NCI-H1417 treated with DMSO at 0.1 percent for 48 hours (cell line): ENCODE measurements around the gene BAX.

Source experiments
- DNase-seq: peaks from one replicate; lab custom pipeline; 2025; lab: John Stamatoyannopoulos, UW

Gene BAX

DNA sequence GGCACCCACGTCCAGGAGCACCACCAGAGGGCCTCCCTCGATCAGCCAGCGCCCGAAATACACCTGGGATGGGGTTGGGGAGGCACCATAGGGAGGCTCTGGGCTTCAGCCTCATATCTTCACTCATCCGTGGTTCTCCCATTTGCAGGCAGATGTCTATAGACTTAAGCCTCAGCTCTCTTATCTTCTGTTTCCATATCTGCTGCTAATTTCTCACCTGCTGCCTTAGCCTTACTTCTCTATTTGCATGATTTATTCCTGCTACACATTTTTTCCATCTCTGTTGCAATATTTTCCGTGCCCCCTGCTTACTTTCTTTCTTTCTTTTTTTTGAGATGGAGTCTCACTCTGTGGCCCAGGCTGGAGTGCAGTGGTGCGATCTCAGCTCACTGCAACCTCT is 32.6 kb downstream of the BAX start:
- DNase-seq = no peak

DNA sequence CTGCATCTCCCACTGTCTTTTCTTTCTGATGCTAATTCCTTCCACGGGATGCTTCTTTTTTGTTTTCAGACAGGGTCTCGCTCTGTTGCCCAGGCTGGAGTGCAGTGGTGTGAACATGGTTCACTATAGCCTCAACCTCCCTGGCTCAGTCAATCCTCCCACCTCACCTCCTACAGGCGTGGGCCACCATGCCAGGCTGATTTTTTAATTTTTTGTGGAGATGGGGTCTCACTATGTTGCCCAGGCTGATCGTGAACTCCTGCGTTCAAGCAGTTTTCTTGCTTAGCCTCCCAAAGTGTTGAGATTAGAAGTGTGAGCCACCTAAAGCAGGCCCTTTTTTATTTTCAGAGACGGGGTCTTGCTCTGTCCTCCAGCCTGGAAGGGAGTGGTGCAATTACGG is 33.6 kb downstream of the BAX start:
- DNase-seq = no peak

DNA sequence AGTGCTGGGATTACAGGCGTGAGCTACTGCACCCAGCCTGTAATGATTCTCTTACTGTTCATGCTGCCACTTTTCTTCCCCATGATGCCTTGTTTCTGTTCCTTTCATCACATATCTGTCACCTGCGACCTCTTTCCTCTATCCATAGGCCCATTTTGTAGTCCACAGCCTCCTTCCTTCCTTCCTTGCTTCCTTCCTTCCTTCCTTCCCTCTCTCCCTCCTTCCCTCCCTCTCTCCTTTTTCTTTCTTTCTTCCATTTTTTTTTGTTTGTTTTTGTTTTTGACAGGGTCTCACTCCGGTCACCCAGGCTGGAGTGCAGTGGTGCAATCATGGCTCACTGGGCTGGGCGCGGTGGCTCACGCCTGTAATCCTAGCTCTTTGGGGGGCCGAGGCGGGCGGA is 34.2 kb downstream of the BAX start:
- no peak for DNase-seq

DNA sequence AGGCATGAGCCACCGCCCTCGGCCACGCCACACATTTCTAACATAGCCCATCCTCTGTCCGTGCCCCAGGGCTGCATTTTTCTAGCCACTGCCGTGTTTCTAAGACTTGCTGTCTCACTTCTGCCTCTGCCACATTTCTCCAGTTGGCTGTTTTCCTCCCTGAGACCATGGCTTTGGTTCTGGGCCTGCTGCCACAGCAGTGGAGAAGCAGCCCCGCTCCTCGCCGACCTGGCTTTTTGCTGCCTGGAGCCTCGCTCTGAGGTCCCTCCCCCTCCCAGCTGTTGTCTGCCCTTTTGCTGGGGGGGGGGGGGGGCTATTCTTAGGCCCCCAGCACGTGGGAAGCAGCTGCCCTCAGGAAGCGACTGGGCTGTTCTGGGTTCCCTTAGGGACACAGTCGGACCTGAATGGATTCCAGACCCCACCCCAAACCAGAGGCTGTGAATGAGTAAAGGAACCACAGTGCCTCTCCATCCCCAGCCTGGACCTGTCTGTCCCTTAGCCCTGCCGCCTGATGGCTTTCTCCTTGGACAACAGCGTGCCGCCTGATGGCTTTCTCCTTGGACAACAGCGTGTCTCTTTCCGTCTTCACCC is 35.1 kb downstream of the BAX start:
- no peak for DNase-seq

DNA sequence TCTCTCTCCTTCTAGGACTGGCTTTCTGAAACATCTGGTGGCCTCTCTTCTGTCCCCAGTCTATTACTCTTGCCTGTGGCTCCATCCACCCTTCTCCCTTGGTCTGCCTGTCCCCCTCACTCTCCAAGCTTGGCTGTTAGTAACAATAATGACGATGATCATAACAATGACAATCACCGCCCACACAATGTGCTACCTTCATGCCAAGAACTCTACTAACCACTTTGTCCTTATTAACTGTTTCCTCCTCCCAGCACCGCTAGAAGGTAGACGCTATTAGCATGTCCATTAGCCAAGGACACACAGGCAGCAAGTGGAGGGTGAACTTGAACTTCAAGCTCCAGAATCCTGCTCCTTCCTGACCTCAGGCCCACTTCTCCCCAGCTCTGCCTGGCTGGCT is 35.7 kb downstream of the BAX start:
- DNase-seq = no peak

DNA sequence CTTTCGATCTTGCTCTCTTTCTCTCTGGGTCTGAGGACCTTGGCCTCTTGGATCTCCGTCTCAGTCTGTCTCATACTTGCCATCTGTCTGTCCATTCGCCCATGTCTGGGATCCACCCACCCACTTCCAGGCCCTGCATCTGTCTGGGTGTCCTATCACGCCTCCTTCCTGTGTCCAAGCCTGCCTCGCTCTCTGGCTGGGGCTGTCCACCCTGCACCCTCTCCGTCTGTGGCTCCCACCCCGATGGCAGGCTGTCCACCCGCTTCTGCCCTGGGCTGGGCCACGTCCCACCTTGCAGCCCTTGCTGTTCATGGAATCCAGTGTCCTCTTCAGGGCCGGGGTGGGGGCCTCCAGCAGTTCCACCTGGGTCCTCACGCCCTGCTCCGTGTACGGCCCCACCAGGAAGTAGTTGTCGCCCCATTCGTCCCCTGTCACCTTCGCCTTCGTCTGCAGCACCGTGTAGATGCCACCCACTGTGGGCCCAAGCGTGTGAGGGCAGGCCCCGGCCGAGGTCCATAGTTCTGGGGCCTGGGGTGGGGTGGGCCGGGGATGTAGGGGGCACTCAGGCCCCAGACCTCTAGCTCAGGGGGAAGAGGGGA is 36.4 kb downstream of the BAX start:
- no peak for DNase-seq

DNA sequence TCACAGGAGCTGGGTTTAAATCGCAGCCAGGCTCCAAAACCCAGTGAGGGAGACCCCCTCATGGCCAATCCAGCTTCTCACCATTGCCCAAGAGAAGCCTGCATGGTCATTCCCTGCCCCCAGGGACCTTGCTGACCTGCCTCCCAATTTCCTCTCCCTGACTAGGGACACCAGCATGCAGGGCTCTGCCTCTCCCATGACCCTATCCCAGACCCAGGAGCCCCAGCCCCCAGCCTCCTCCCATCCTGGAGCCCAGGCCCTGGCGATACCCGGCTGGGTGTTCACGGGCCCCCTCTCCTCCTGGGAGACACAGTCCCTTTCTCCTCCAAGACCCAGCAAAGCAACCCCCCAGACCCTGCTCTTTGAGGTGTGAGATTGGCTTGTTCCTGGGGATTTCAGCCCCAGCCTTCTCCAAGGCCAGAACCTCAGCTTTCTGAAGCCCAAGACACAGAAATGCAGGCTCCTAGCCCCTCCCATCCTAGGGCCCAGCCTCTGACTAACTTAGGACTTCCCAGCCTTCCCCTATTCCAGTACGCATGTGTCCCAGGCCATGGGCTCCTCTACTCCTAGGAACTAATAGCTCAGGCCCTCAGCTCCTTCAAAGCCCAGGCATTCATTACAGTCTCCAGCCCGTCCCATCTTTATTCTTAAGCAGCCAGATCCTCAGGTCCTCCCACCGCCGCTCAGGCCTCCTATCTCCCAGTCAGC is 37.4 kb downstream of the BAX start:
- no peak for DNase-seq

DNA sequence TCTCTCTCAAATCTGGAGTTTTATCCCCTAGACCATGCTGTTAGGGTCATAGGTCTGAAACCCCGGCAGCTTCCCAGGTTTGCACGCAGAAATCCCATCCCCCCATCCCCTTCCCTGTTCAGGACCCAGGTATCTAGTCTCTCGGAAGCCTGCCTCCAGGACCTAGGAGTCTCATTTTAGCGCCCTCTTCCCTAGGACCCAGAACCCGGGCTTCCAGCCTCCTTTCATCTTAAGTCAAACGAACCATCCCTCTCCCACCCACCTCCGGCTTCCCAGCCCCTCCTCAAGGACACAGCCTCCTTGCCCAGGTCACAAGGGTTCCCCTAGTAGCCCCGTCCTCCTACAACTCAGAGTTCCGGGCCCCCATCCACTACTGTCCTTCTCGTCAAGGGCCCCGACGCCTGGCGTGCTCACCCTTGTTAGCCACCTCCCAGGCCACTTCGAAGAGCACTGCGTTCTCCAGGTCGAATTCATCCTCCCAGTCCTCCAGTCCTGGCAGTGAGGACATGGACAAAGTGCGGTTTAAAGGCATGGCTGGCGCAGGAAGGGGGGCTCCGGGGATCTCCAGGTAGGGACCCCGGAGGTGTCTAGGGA is 38.0 kb downstream of the BAX start:
- no peak for DNase-seq

DNA sequence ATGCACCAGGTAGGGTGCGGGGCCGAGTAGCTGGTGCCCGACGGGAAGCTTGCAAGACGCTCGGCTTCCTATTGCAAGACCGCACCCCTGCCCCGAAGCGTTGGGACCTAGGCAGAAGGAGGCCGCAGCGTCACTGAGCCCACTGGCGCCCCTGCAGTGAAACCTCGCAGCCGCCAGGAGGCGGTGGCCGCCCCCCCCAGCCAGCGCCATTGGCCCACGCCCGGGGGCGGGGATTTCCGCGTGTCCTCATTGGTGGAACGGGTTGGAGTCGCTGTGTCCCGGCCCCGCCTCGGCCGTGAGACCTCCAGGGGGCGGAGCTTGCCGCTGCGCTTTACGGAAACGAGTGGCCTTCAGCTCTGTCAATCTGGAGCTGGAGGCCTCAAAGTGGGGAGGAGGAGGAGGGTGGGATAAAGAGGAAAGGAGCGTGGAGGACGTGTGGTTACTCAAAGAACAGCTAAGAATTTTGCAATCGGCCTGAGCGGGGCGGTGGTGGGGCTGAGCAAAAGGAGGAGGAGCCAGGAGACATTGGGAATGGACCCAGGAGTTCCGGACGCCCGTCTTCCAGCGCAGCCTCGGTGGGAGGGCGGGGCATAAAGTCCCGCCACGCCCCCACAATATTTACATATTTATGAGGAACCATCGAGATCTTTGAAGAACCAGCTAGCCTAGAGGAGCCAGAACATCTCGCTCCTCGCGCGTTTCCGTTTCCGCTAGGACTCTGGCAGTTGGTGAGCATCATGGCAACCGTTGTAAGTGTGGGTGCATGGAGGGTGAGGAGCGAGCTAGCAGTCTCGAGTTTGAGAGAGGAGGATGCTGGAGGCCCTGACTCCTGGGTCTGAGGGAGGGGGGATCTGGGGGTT is 38.7 kb downstream of the BAX start, which contains the start of the genes GYS1 and RUVBL2:
GYS1 (minus strand) TSS at position 135 of the 860 bp plus-strand sequence. CDS start 197 bp downstream, outside the sequence.
RUVBL2 (plus strand) TSS at position 713 of the 860 bp plus-strand sequence; CDS start at position 738, 25 bp downstream.
- peak; percentile 94 for DNase-seq

DNA sequence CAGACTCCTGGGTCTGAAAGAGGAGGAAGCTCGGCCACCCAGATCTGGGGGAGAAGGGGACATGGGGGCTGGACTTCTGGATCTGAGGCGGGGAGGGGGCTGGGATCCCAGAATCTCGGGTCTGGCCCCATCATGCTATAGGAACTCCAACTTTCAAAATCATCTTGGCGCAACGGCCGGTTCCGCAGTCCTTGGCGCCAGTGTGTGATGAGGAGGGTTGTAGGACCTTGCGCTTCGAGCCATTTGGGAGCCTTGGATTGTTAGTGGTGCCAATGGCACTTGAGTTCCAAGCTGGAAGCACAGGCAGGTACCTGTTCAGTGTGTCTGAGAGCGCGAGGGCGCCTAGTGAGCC is 39.3 kb downstream of the BAX start:
- DNase-seq = no peak

DNA sequence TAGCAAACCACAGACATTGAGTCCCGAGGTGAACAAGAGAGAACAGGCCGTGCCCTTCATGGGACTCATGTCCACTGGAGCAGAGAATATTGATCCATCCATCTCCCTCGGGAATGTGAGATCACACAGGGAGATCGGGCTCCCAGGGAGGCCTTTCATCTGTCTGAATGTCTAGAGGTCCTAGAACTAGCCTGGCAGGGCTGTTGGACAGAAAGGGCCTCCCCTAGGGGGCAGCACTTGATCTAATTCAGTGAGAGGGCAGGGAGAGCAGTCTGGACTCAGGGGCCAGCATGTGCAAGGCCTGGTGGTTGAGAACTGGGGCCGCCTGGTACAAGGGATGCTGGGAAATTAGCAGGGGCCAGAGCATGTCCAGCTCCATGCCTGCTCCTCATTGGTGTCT is 43.3 kb downstream of the BAX start:
- no peak for DNase-seq

DNA sequence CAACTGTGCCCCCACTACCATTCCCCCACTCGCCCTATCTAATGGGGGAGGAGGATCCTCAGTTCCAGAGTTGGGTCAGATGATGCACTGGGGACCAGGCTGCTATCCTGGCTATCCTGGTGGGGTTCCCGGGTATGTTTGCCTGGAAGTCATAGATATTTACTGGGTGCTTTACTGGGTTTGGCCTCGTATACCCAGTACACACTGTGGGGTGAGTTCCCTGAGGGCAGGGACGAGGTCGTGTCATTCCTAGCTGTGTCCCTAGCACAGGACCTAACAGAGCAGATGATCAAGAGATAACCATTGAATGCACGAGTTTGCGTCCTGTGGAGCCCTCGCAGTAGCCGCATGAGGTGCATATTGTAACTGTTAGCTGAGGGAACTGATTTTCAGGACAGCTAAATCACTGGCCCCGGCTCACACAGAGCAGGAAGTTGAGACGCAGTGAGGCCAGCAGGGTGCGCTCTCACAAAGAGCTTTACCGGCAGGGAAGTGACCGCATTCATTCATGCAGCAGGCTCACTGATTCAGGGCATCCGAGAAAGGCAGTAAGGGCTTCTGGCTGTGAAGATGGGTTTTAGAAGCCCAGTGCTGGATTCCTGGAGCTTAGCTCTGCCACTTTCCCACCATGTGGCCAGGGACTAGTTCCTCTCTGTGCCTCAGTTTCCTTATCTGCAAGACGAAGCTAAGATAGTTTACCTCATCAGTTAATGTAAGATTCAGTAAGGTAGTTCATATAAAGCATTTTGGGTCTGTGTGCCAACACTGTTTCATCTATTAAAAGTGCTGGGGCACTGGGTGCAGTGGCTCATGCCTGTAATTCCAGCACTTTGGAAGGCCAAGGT is 45.0 kb downstream of the BAX start:
- no peak for DNase-seq

DNA sequence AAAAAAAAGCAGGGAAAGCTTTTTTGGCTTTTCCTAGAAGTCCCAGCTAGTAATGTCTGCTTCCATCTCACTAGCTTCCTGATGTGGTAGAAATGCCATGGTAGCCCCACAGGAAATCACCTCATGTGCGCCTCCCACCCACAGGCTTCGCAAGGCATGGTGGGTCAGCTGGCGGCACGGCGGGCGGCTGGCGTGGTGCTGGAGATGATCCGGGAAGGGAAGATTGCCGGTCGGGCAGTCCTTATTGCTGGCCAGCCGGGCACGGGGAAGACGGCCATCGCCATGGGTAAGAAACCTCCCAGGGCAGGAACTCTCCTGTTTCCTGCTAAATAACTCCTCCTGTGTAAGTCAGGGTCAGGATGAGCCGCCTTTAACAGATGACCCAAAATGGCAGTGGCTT is 49.5 kb downstream of the BAX start:
- no peak for DNase-seq

DNA sequence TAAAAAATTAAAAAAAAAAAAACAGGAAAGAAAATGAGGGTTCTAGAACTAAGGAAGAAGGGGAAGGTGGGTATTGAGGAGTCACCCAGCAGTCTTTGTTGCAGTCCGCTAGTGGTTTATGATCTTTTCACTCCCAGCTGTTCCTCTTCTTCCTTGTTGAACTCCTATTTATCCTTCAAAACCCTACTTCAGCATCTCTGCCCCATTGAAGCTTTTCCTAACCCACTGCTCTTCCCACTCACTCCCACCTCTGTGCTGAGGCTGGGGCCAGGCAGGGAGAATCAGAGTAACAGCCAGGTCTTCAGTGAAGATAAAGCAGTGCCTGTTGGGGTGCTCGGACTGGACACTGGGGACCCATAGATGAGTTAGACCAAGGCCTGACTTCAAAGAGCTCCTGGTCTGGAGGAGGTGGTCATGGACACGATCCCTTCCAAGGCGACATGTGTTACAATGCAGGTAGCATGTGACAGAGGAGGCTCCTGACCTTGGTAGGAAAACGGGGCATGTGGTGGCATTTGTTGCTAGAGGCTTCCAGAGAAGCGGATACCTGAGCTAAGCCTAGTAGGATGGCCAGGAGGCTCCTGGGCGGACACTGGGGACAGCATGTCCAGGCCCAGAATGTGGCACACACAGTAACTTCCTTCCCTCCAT is 50.4 kb downstream of the BAX start:
- DNase-seq = no peak

DNA sequence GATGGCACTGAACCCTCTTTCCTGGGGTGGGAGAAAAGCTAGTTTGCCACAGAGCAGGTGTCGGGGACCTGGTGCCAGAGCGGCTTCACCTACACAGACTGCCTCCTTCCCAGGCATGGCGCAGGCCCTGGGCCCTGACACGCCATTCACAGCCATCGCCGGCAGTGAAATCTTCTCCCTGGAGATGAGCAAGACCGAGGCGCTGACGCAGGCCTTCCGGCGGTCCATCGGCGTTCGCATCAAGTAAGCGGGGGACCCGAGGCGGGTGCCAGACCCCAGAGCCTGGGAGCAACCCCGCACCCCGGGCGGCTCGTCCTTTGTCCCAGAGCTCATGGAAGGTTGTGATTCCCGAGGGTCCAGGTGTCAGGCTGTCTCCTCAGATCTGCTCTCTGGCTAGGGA is 52.2 kb downstream of the BAX start:
- DNase-seq = no peak

DNA sequence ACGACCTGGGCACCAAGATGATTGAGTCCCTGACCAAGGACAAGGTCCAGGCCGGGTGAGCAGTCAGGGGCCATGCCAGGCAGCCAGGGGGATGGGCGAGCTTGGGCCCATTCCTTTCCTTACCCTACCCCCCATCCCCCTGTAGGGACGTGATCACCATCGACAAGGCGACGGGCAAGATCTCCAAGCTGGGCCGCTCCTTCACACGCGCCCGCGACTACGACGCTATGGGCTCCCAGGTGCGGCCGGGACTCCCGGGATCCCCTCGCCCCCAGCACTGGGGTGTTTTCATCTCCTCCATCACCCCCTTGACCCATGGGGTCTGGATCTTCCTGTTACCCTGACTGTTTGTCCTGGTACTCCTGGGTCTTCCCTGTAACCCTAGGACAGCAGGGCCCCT is 55.2 kb downstream of the BAX start:
- DNase-seq = no peak

DNA sequence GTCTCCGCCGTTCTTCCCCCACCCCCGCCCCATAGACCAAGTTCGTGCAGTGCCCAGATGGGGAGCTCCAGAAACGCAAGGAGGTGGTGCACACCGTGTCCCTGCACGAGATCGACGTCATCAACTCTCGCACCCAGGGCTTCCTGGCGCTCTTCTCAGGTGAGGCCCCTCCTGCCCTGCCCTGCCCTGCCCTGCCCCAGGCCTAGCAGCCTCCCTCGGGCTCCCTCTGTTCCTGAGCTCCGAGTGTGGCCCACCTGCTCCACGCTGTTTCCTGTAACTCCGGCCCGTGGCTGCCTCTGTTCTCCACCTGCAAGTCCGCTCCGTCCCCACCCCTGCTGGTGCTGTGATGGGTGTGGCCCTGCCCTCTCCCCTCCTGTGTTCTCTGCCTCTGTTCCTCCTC is 55.8 kb downstream of the BAX start:
- DNase-seq = no peak

DNA sequence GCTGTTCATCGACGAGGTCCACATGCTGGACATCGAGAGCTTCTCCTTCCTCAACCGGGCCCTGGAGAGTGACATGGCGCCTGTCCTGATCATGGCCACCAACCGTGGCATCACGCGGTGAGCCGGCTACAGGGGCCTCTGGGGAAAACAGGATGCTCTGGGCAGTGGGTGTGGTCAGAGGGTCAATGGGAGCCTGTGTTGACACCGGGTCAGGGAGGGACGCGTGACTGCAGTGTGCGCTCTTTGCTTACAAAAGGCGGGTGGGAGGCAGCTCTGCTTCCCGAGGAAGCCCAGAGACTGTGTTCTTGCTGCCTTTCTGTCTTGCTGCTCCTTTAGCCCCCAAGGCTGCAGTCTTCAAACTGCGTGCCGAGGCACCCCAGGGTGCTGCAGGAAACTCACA is 56.5 kb downstream of the BAX start:
- no peak for DNase-seq
